Keratinocyte (primary cell): ENCODE measurements around the gene TMCC1.

ENCODE experiments used
- EZH2 ChIP-seq: IDR thresholded peaks from one replicate; pipeline ENCODE4 v1.6.1; 2012; ENCODE audit warnings: inconsistent platforms, mild to moderate bottlenecking, low read length, moderate library complexity
- TF ChIP-seq, protein P1 (sequence below), 3 experiments: IDR thresholded peaks in 1 of 3; conservative IDR thresholded peaks in 1 of 3; optimal IDR thresholded peaks in 1 of 3; 2 replicates in 2 of 3; 3 replicates in 1 of 3; pipeline versions ENCODE3 to v1.5.1; 2011; ENCODE audit warnings: low read length in 3 of 3, mild to moderate bottlenecking in 3 of 3, moderate library complexity in 2 of 3, control low read depth in 1 of 3, inconsistent platforms in 1 of 3; ENCODE audit not compliant: insufficient read depth in 2 of 3; ENCODE audit errors: extremely low read depth in 1 of 3

DNA sequence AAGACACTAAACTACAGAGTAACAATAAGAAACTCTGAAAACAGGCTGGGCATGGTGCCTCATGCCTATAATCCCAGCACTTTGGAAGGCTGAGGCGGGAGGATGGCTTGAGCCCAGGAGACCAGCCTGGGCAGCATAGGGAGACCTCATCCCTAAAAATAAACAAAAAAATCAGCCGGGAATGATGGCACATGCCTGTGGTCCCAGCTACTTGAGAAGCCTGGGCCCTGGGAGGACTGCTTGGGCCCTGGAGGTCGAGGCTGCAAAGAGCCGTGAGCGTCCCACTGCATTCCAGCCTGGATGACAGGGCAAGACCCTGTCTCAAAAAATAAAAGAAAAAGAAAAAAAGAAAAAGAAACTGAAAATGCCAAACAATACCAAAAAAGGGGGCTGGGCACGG, 55.4 kb downstream of the TMCC1 start:
- no peak for TF ChIP-seq EZH2
- TF ChIP-seq, protein P1, sequence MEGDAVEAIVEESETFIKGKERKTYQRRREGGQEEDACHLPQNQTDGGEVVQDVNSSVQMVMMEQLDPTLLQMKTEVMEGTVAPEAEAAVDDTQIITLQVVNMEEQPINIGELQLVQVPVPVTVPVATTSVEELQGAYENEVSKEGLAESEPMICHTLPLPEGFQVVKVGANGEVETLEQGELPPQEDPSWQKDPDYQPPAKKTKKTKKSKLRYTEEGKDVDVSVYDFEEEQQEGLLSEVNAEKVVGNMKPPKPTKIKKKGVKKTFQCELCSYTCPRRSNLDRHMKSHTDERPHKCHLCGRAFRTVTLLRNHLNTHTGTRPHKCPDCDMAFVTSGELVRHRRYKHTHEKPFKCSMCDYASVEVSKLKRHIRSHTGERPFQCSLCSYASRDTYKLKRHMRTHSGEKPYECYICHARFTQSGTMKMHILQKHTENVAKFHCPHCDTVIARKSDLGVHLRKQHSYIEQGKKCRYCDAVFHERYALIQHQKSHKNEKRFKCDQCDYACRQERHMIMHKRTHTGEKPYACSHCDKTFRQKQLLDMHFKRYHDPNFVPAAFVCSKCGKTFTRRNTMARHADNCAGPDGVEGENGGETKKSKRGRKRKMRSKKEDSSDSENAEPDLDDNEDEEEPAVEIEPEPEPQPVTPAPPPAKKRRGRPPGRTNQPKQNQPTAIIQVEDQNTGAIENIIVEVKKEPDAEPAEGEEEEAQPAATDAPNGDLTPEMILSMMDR (optimal IDR thresholded peaks at IDR 0.05 in 1 of 3, IDR thresholded peaks at IDR 0.05 in 1 of 3, conservative IDR thresholded peaks at IDR 0.05 in 1 of 3; ENCODE audit: extremely low read depth in 1 of 3, insufficient read depth in 2 of 3, low read length in 3 of 3), result no peak
